Fibroblast of skin of left quadriceps (primary cell): ENCODE results near the gene P2RX3.

Experiments
- DNase-seq, 2 experiments: peaks; one replicate each; pipeline ENCODE4 v3.0.0-alpha.2; 2013; ENCODE audit warnings: low read depth in 2 of 2

Gene P2RX3

GRCh38 chr11:57421805-57422204, 83.7 kb downstream of the P2RX3 start:
- no peak for DNase-seq
